Mucosa of rectum (tissue), 2 donors: Measurements from ENCODE around the gene CC2D1B.
"Not testable (repeated sequence)": the region's sequence is repeated elsewhere in the genome, so short reads cannot be mapped to it uniquely, and the experiment has no call there.

Experiments used
- H3K27ac ChIP-seq, 2 donors: one replicate each; pipeline ENCODE4 v1.7.0; 2013; ENCODE audit warnings: inconsistent platforms in 2 of 2, low read depth in 2 of 2, low read length in 2 of 2
- H3K27me3 ChIP-seq, 2 donors: one replicate each; pipeline ENCODE4 v1.7.0; 2013; ENCODE audit warnings: low read length in 2 of 2; ENCODE audit not compliant: control insufficient read depth in 2 of 2, insufficient read depth in 2 of 2
- H3K36me3 ChIP-seq, 2 donors: one replicate each; pipeline ENCODE4 v1.7.0; 2013; ENCODE audit warnings: low read length in 2 of 2; ENCODE audit not compliant: control insufficient read depth in 2 of 2, insufficient read depth in 2 of 2
- H3K4me1 ChIP-seq, 2 donors: one replicate each; pipeline ENCODE4 v1.7.0; 2013; ENCODE audit warnings: low read length in 2 of 2, mild to moderate bottlenecking in 1 of 2; ENCODE audit not compliant: control insufficient read depth in 2 of 2, insufficient read depth in 2 of 2
- H3K4me3 ChIP-seq, 2 donors: one replicate each; pipeline ENCODE4 v1.7.0; 2013; ENCODE audit warnings: low read length in 2 of 2
- H3K9ac ChIP-seq, 2 donors: one replicate each; pipeline ENCODE4 v1.7.0; 2013; ENCODE audit warnings: low read length in 2 of 2, low read depth in 1 of 2, mild to moderate bottlenecking in 1 of 2
- H3K9me3 ChIP-seq, 2 donors: one replicate each; pipeline ENCODE4 v1.7.0; 2013; ENCODE audit warnings: low read length in 2 of 2; ENCODE audit not compliant: control insufficient read depth in 2 of 2
- donor health status: healthy.
- donor health status: Normal muscosa, but diverticular disease.

CC2D1B gene

GRCh38 chr1:52399629-52400028 is 33.6 kb upstream of the CC2D1B start:
- H3K27me3 ChIP-seq: no peaks in the 10 kb centered on the region
- H3K4me1 ChIP-seq: peaks cover 11% of the 10 kb centered on the region in 2 donors
- no peak overlapping the region for H3K27ac ChIP-seq
- no peak overlapping the region for H3K4me3 ChIP-seq
- H3K36me3 ChIP-seq: peaks cover 0 to 3% of the 10 kb centered on the region in 2 donors
- H3K9ac ChIP-seq: no peak overlapping the region
- H3K9me3 ChIP-seq: no peaks in the 10 kb centered on the region

GRCh38 chr1:52393174-52393573 is 27.2 kb upstream of the CC2D1B start:
- H3K27me3 ChIP-seq: no peaks in the 10 kb centered on the region
- H3K4me1 ChIP-seq: no peaks in the 10 kb centered on the region
- H3K4me3 ChIP-seq: no peak overlapping the region
- peaks cover 2% of the 10 kb centered on the region in 2 donors for H3K36me3 ChIP-seq
- no peak overlapping the region for H3K9ac ChIP-seq
- H3K9me3 ChIP-seq: no peaks in the 10 kb centered on the region
- no peak overlapping the region for H3K27ac ChIP-seq

- no peaks in the 10 kb centered on the region for H3K4me1 ChIP-seq
- H3K27me3 ChIP-seq: no peaks in the 10 kb centered on the region
- no peak overlapping the region for H3K4me3 ChIP-seq
- H3K9me3 ChIP-seq: no peaks in the 10 kb centered on the region
- H3K9ac ChIP-seq: no peak overlapping the region
- H3K36me3 ChIP-seq: peaks cover 2 to 8% of the 10 kb centered on the region in 2 donors
- no peak overlapping the region for H3K27ac ChIP-seq
Observed at GRCh38 chr1:52386458-52386857, 20.5 kb upstream of the CC2D1B start.

GRCh38 chr1:52385376-52385775 is 19.4 kb upstream of the CC2D1B start:
- Histone ChIP-seq H3K36me3 (peaks cover 2 to 8% of the 10 kb centered on the region in 2 donors), H3K4me3 (no peak overlapping the region), H3K4me1 (no peaks in the 10 kb centered on the region)

GRCh38 chr1:52369851-52370250 is 3.8 kb upstream of the CC2D1B start:
- not testable (repeated sequence) for H3K27ac ChIP-seq, H3K36me3 ChIP-seq, H3K4me3 ChIP-seq, H3K9me3 ChIP-seq, H3K9ac ChIP-seq, H3K27me3 ChIP-seq, H3K4me1 ChIP-seq

More at GRCh38 chr1:52385376-52385775, 19.4 kb upstream of the CC2D1B start:
- Histone ChIP-seq H3K9me3 (no peaks in the 10 kb centered on the region), H3K27ac (no peak overlapping the region), H3K9ac (no peak overlapping the region), H3K27me3 (no peaks in the 10 kb centered on the region)

- H3K9ac ChIP-seq: peak overlapping the region; percentile 41 to 62
- H3K4me3 ChIP-seq: peak overlapping the region; percentile 69 to 70
- peak overlapping the region; percentile 30 to 43 for H3K27ac ChIP-seq
- peaks cover 0 to 3% of the 10 kb centered on the region in 2 donors for H3K36me3 ChIP-seq
- H3K9me3 ChIP-seq: no peaks in the 10 kb centered on the region
- no peaks in the 10 kb centered on the region for H3K27me3 ChIP-seq
- peaks cover 14% of the 10 kb centered on the region in 2 donors for H3K4me1 ChIP-seq
Observed at GRCh38 chr1:52368383-52369172, 2.6 kb upstream of the CC2D1B start.

GRCh38 chr1:52367272-52367671 is 1.3 kb upstream of the CC2D1B start:
- no peaks in the 10 kb centered on the region for H3K9me3 ChIP-seq
- no peak overlapping the region for H3K9ac ChIP-seq
- H3K4me3 ChIP-seq: no peak overlapping the region
- no peak overlapping the region for H3K27ac ChIP-seq
- H3K27me3 ChIP-seq: no peaks in the 10 kb centered on the region
- peaks cover 2 to 3% of the 10 kb centered on the region in 2 donors for H3K36me3 ChIP-seq
- H3K4me1 ChIP-seq: peaks cover 14% of the 10 kb centered on the region in 2 donors

GRCh38 chr1:52366517-52366827 is 467 bp upstream of the CC2D1B start:
- Histone ChIP-seq H3K36me3 (peaks cover 4 to 11% of the 10 kb centered on the region in 2 donors), H3K4me1 (peaks cover 14% of the 10 kb centered on the region in 2 donors), H3K9ac (peak overlapping the region in 1 of 2 donors; percentile 38), H3K27ac (peak overlapping the region; percentile 93 to 97), H3K4me3 (peak overlapping the region; percentile 71 to 85), H3K9me3 (no peaks in the 10 kb centered on the region), H3K27me3 (no peaks in the 10 kb centered on the region)

GRCh38 chr1:52365071-52365745 is 797 bp downstream of the CC2D1B start:
- H3K36me3 ChIP-seq: peaks cover 17 to 24% of the 10 kb centered on the region in 2 donors
- H3K9ac ChIP-seq: peak overlapping the region; percentile 87 to 96
- no peaks in the 10 kb centered on the region for H3K9me3 ChIP-seq
- peak overlapping the region; percentile 71 to 85 for H3K4me3 ChIP-seq
- H3K27ac ChIP-seq: peak overlapping the region; percentile 93 to 97
- no peaks in the 10 kb centered on the region for H3K27me3 ChIP-seq
- peaks cover 14% of the 10 kb centered on the region in 2 donors for H3K4me1 ChIP-seq

- Histone ChIP-seq H3K36me3 (peaks cover 25 to 32% of the 10 kb centered on the region in 2 donors), H3K4me3 (peak overlapping the region; percentile 71 to 85), H3K27ac (peak overlapping the region; percentile 93 to 97), H3K27me3 (no peaks in the 10 kb centered on the region), H3K9me3 (no peaks in the 10 kb centered on the region), H3K4me1 (peaks cover 14% of the 10 kb centered on the region in 2 donors), H3K9ac (no peak overlapping the region)
Observed at GRCh38 chr1:52364235-52364839, 1.7 kb downstream of the CC2D1B start.
